Vagina (tissue), 2 donors: Measurements from ENCODE around the gene HEYL. TPM values are rescaled to one million over a fixed set of nuclear protein-coding genes. Genes with fewer than 3 reads are reported as not detected.

Experiments
- DNase-seq, 2 donors: peaks; one replicate each; pipeline ENCODE4 v3.0.0-alpha.2; 2017; ENCODE audit errors: extremely low spot score in 2 of 2
- H3K27ac ChIP-seq: fragments of 200-600 bp; sonication (generic); one replicate; pipeline ENCODE4 v1.5.1; 2019
- H3K27me3 ChIP-seq: fragments of 200-600 bp; sonication (generic); one replicate; pipeline ENCODE4 v1.5.1; 2019
- H3K36me3 ChIP-seq, 2 donors: fragments of 200-600 bp; sonication (generic); one replicate each; pipeline ENCODE4 v1.5.1; 2017 to 2019
- H3K4me1 ChIP-seq: fragments of 200-600 bp; sonication (generic); one replicate; pipeline ENCODE4 v1.5.1; 2019
- H3K4me3 ChIP-seq, 2 donors: fragments of 200-600 bp; sonication (generic); 1 replicate in 1 of 2; 2 replicates in 1 of 2; pipeline ENCODE4 v1.5.1; 2016 to 2019
- H3K9me3 ChIP-seq: fragments of 200-600 bp; sonication (generic); one replicate; pipeline ENCODE4 v1.5.1; 2019
- POLR2A ChIP-seq, 2 donors: fragments of 450-650 bp; IDR thresholded peaks; one replicate each; pipeline ENCODE4 v1.6.1; 2017; ENCODE audit warnings: antibody characterized with exemption in 2 of 2, mild to moderate bottlenecking in 2 of 2, moderate library complexity in 2 of 2
- POLR2AphosphoS5 ChIP-seq, 2 donors: sonication (generic); formaldehyde crosslinking; IDR thresholded peaks; one replicate each; pipeline ENCODE4 v1.9.0; 2017; ENCODE audit warnings: antibody characterized with exemption in 2 of 2, mild to moderate bottlenecking in 2 of 2, low read depth in 1 of 2; ENCODE audit not compliant: insufficient read depth in 1 of 2
- intact Hi-C: fragments of 100-400 bp; cut with DNase I; formaldehyde crosslinking; loops from one replicate; pipeline ENCODE4 v1.15.1; 2023
- total RNA-seq: library from RNA; depleted of rRNA; stranded (reverse); fragments of >200 nt; gene quantifications from one replicate; pipeline ENCODE4 v1.2.3, GENCODE V29; 2016
- TF ChIP-seq, protein P1 (sequence below), 3 experiments: fragments of 450-650 bp in 2 of 3; fragments of 200-600 bp in 1 of 3; sonication (generic) in 1 of 3; IDR thresholded peaks; one replicate each; pipeline ENCODE4 v1.5.1; 2017 to 2019; ENCODE audit warnings: antibody characterized with exemption in 3 of 3, mild to moderate bottlenecking in 2 of 3, moderate library complexity in 2 of 3

The HEYL gene
- total RNA-seq, 1 donor from 2014 or later, result 8.8 TPM

DNA sequence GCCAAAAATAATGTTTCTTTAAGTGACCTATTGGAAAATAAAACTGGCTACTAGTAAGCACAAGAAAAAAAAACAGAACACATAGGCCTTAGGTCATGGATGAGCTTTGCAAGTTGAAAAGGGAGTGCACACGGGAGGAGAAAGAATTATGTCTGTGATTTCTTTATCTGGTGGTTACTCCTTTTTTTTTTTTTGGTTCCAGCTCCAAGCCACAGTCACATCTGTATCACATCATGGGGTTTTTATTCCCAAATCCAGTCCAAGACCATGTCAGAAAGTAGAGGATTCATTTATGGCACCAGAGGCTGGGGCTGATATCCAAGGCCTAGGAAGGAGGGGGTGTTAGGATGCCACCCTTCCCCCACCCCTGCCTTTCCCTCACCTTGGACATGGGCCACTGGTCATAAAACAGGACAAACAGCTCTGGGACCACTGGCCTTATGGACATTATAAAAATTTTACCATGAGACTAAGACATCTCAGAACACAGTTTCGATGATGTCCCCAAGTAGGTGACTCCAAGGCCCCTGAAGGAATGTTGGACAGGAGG lies 10.3 kb upstream of the HEYL start:
- TF ChIP-seq, protein P1, sequence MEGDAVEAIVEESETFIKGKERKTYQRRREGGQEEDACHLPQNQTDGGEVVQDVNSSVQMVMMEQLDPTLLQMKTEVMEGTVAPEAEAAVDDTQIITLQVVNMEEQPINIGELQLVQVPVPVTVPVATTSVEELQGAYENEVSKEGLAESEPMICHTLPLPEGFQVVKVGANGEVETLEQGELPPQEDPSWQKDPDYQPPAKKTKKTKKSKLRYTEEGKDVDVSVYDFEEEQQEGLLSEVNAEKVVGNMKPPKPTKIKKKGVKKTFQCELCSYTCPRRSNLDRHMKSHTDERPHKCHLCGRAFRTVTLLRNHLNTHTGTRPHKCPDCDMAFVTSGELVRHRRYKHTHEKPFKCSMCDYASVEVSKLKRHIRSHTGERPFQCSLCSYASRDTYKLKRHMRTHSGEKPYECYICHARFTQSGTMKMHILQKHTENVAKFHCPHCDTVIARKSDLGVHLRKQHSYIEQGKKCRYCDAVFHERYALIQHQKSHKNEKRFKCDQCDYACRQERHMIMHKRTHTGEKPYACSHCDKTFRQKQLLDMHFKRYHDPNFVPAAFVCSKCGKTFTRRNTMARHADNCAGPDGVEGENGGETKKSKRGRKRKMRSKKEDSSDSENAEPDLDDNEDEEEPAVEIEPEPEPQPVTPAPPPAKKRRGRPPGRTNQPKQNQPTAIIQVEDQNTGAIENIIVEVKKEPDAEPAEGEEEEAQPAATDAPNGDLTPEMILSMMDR (IDR thresholded peaks at IDR 0.05), result no peak
- TF ChIP-seq POLR2AphosphoS5 (IDR thresholded peaks at IDR 0.05; ENCODE audit: insufficient read depth in 1 of 2, low read depth in 1 of 2), result no peak
- no peaks in the 10 kb centered on the region for H3K27me3 ChIP-seq
- no peaks in the 10 kb centered on the region for H3K9me3 ChIP-seq
- H3K4me3 ChIP-seq, result no peak overlapping the region
- H3K27ac ChIP-seq, result no peak overlapping the region
- peaks cover 30% of the 10 kb centered on the region for H3K4me1 ChIP-seq
- DNase-seq, result no peak
- H3K36me3 ChIP-seq, result no peaks in the 10 kb centered on the region
- intact Hi-C loops, result loop anchor here (5.0 kb wide), 1 partner anchor 42 kb away; no protein-coding TSS in a partner anchor

DNA sequence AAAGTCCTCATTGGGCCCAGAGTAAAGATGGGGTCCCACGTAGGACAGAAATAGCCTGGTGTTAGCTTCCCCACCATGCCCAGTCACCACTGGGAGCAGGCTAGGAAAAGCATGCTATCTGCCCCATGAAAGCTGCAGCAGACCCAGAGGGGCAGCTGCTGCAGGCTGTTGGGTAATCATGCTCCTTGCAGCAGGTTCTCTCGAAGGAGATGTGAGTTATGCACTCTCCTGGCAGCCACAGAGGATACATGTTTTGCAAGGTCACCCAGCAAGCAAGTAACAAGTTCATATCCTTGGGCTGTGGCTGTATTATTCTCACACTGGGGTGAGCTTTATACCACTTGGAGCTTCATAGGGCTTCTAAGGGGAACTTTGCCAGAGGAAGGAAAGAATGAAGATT lies 9.1 kb upstream of the HEYL start:
- no peaks in the 10 kb centered on the region for H3K9me3 ChIP-seq
- H3K4me1 ChIP-seq, result peaks cover 31% of the 10 kb centered on the region
- intact Hi-C loops, result no loop called here
- DNase-seq, result no peak
- no peak overlapping the region for H3K4me3 ChIP-seq
- H3K27me3 ChIP-seq, result no peaks in the 10 kb centered on the region
- TF ChIP-seq POLR2AphosphoS5 (IDR thresholded peaks at IDR 0.05; ENCODE audit: insufficient read depth in 1 of 2, low read depth in 1 of 2), result no peak
- TF ChIP-seq, protein P1 (IDR thresholded peaks at IDR 0.05), result no peak
- TF ChIP-seq POLR2A (IDR thresholded peaks at IDR 0.05), result no peak
- H3K36me3 ChIP-seq, result no peaks in the 10 kb centered on the region
- H3K27ac ChIP-seq, result no peak overlapping the region

DNA sequence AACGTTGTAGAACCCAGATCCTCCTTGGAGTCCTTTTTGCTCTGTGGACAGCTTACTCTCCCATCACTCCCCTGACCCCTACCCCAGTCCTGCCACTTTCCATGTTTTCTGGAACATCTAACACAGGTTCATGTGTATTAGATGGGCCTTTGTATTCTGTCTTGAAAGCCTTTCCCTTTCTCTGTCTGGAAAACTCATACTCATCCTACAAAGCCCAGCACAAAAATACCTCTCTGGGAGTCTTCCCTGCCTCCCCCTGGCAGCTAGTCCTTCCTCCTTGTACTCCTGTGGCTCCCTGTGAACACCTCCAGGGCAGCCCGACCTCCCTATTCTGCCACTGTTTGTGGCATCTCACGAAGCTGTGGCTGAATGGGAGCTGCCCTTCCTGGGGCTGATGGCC lies 7.8 kb upstream of the HEYL start:
- Histone ChIP-seq H3K4me1 (peaks cover 39% of the 10 kb centered on the region), H3K9me3 (no peaks in the 10 kb centered on the region), H3K36me3 (no peaks in the 10 kb centered on the region), H3K27ac (peak overlapping the region; percentile 69), H3K4me3 (no peak overlapping the region), H3K27me3 (no peaks in the 10 kb centered on the region)
- TF ChIP-seq POLR2A (IDR thresholded peaks at IDR 0.05) (no peak), POLR2AphosphoS5 (IDR thresholded peaks at IDR 0.05; ENCODE audit: insufficient read depth in 1 of 2, low read depth in 1 of 2) (no peak)
- TF ChIP-seq, protein P1 (IDR thresholded peaks at IDR 0.05), result no peak
- intact Hi-C loops, result no loop called here
- no peak for DNase-seq

DNA sequence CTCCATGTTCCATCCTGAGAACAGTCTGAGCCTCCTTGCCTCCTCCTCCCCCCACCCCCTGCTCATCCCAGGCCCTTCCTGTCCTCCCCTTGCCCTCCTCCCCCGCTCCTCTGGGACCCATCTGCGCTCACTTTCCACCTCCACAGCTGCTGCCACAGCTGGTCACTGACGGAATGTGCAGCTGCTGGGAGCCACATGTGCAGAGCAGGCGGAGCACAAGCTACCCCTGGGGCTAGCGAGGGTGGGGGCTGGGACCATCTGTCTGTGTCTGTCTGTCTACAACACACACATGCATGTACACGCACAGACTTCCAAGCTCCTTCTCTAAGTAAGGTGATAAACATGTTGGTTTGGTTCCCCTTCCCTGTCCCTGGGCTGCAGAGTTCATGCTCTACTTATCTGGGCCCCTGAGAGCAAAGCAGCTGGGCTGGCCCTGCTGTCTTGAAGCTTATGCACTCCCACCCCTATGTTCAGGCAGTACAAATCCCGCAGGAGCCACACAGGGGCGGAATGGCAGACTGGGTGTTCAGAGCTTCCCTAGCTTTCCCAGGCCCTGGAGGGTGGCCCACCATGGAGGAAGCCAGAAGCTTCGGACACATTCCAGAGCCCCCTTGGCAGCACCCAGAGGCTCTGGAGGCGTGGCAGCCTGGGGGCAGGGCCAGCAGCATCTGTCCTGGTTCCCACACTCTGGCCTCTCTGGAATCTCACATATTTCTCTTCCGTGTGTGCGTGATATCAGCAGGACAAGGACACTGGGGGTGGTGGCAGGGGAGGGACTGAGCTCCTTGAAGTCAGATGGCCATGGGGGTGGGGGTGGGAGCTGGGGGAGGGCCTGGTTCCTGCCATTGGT lies 7.0 kb upstream of the HEYL start:
- H3K36me3 ChIP-seq, result no peaks in the 10 kb centered on the region
- DNase-seq, result no peak
- no peaks in the 10 kb centered on the region for H3K9me3 ChIP-seq
- H3K27ac ChIP-seq, result peak overlapping the region; percentile 69
- H3K4me1 ChIP-seq, result peaks cover 39% of the 10 kb centered on the region
- H3K27me3 ChIP-seq, result no peaks in the 10 kb centered on the region
- TF ChIP-seq, protein P1 (IDR thresholded peaks at IDR 0.05), result no peak
- peak in 1 of 2 donors; percentile 92 for TF ChIP-seq POLR2AphosphoS5 (IDR thresholded peaks at IDR 0.05; ENCODE audit: insufficient read depth in 1 of 2, low read depth in 1 of 2)
- no peak overlapping the region for H3K4me3 ChIP-seq
- intact Hi-C loops, result no loop called here
